Activated B cell treated with CpG ODN at 0.5 μM for 24 hours (primary cell): ENCODE results near the gene SCRN2. TPM values are rescaled to one million over a fixed set of nuclear protein-coding genes. Genes with fewer than 3 reads are reported as not detected.

Experiments
- ATAC-seq: fragments of 200-7000 bp; cut with Tn5 transposase; one replicate; pipeline ENCODE4 v1.10.0; 2021; ENCODE audit warnings: low read depth, mild to moderate bottlenecking, moderate library complexity
- CTCF ChIA-PET: fragments of 350-600 bp; sonication (Branson Sonifier 250); formaldehyde crosslinking; loops from one replicate; lab custom pipeline; 2021; ENCODE audit warnings: antibody characterized with exemption; lab: Charles Lee
- POLR2A ChIA-PET: fragments of 350-600 bp; sonication (Branson Sonifier 250); formaldehyde crosslinking; loops from one replicate; lab custom pipeline; 2021; ENCODE audit warnings: antibody characterized with exemption; lab: Charles Lee
- DNase-seq: peaks from one replicate; pipeline ENCODE4 v3.0.0; 2022
- H3K27ac Mint-ChIP-seq: one replicate; pipeline ENCODE4 v1.8.0; 2020; ENCODE audit warnings: mixed read lengths
- H3K27me3 Mint-ChIP-seq: one replicate; pipeline ENCODE4 v1.8.0; 2021; ENCODE audit warnings: mixed read lengths
- H3K36me3 Mint-ChIP-seq: one replicate; pipeline ENCODE4 v1.8.0; 2021; ENCODE audit warnings: low read depth, mixed read lengths
- H3K4me1 Mint-ChIP-seq: one replicate; pipeline ENCODE4 v1.8.0; 2021; ENCODE audit warnings: mixed read lengths
- H3K4me3 Mint-ChIP-seq: one replicate; pipeline ENCODE4 v1.8.0; 2020; ENCODE audit warnings: mild to moderate bottlenecking, mixed read lengths
- H3K9me3 Mint-ChIP-seq: one replicate; pipeline ENCODE4 v1.8.0; 2020; ENCODE audit warnings: mixed read lengths
- intact Hi-C: fragments of 100-400 bp; cut with micrococcal nuclease; formaldehyde crosslinking; loops from one replicate; pipeline ENCODE4 v1.15.1; 2024
- total RNA-seq: library from RNA; stranded (reverse); gene quantifications from 2 replicates; pipeline ENCODE4 v1.2.3, GENCODE V29; 2022
- TF ChIP-seq, protein P1 (sequence below): fragments of 200-600 bp; IDR thresholded peaks from one replicate; pipeline ENCODE4 v1.8.0; 2022; ENCODE audit warnings: antibody characterized with exemption, mild to moderate bottlenecking

SCRN2 gene
- 32.1 and 36.3 TPM in 2 replicates for total RNA-seq

DNA sequence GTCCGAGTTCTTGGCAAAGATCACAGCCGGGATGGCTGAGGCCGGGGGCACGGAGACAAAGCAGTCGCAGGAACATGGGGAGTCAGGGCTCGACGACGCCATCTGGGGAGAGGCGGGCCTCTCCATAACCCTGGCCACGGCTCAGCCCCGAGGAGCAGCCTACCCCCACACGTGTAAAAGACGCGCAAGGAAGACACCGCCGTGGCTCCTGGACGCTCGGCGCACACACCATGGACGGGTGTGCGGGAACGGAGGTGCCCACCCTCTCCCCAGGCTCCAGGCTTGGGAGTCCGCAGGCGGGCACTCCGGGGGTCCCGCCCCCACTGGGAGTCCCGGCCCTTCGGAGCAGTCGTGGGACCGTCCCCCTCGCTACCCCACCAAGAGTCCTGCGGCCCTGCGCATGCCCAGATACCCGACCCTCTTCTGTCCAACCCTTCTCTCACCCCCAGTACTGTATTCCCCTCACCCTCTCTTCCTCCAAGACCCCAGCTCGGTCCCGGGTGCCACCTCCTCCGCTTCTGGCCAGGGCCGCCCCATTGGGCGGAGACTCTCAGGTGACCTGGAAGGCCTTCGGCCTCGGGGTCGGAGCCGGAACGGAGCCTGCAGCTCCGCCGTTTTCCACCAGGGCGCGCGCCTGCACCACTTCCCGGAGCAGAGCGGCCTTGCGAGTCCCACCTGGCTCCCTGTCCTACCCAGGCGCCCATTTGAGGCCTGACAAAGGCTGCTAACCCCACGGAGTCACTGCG lies at the start of gene SCRN2:
SCRN2 (minus strand) TSS at position 532 of the 746 bp plus-strand sequence; CDS start at position 102, 430 bp downstream.
- Mint-ChIP-seq H3K4me3 (peak within 1 kb of the TSS; percentile 98), H3K27me3 (peaks cover 16% of the 10 kb centered on the region), H3K9me3 (no peaks in the 10 kb centered on the region), H3K36me3 (peaks cover 4% of the 10 kb centered on the region), H3K4me1 (peaks cover 23% of the 10 kb centered on the region), H3K27ac (peak within 1 kb of the TSS; percentile 79)
- ChIA-PET POLR2A (interaction anchor here (0.6 to 3.1 kb wide), 13 partner anchors 9 to 1375 kb away, joined by 3 to 50 read pairs (median 3); partner anchors contain the start of genes CDK5RAP3, KPNB1, LRRC46 and MRPL10), CTCF (interaction anchor here (0.9 to 7.6 kb wide), 16 partner anchors 10 to 176 kb away, joined by 3 to 207 read pairs (median 4); partner anchors contain the start of genes CDK5RAP3, LRRC46, MRPL10 and OSBPL7)
- TF ChIP-seq, protein P1, sequence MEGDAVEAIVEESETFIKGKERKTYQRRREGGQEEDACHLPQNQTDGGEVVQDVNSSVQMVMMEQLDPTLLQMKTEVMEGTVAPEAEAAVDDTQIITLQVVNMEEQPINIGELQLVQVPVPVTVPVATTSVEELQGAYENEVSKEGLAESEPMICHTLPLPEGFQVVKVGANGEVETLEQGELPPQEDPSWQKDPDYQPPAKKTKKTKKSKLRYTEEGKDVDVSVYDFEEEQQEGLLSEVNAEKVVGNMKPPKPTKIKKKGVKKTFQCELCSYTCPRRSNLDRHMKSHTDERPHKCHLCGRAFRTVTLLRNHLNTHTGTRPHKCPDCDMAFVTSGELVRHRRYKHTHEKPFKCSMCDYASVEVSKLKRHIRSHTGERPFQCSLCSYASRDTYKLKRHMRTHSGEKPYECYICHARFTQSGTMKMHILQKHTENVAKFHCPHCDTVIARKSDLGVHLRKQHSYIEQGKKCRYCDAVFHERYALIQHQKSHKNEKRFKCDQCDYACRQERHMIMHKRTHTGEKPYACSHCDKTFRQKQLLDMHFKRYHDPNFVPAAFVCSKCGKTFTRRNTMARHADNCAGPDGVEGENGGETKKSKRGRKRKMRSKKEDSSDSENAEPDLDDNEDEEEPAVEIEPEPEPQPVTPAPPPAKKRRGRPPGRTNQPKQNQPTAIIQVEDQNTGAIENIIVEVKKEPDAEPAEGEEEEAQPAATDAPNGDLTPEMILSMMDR: peak; percentile 61
- DNase-seq (peak; percentile 91), ATAC-seq (peak; percentile 94)
- intact Hi-C loops: loop anchor here (1.0 to 10.0 kb wide), 8 partner anchors 10 to 774 kb away; partner anchors contain the start of genes HOXB7, HOXB8, LRRC46 and MRPL10

DNA sequence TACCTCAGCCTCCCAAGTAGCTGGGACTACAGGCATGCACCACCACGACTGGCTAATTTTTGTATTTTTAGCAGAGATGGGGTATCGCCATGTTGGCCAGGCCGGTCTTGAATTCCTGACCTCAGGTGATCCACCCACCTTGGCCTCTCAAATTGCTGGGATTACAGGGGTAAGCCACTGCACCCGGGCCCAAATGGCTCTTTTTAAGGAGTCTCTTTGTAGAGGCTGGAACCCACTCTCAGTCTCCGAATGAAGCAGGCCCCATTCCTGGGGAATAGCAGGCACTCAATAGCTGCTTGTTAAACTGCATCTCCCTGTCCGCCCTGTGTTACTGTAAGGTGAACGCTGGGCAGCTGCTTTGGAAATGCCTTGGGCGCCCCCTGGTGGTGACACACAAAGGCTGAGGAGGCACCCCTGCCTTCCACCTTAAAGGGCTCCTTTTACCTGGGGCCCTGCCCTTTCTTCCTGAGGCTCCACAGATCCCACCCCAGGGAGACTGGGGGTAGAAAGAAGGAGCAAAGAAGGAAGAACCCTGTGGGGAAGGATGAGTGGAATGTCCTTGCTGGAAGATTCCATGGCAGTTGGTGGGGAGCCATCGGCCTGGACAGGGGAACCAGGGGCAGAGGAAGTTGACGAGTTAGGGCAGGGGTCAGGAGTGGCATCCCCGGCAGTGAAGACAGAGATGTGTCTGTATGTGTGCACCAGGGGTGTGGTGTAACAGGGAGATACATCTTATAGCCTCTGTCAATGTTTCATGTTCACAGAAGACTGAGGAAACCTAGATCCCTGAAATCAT lies 48.9 kb upstream of the SCRN2 start:
- peak; percentile 80 for DNase-seq
- CTCF ChIA-PET: interaction anchor here (0.6 to 10.7 kb wide), 12 partner anchors 18 to 189 kb away, joined by 3 to 207 read pairs (median 4); partner anchors contain the start of genes LRRC46, MRPL10, OSBPL7 and SCRN2
- Mint-ChIP-seq H3K4me3 (no peak overlapping the region), H3K9me3 (no peaks in the 10 kb centered on the region), H3K36me3 (no peaks in the 10 kb centered on the region), H3K27me3 (no peaks in the 10 kb centered on the region), H3K4me1 (peaks cover 23% of the 10 kb centered on the region), H3K27ac (no peak overlapping the region)
- peak; percentile 97 for ATAC-seq
- intact Hi-C loops: loop anchor here (1.0 to 10.0 kb wide), 3 partner anchors 49 to 635 kb away; partner anchors contain the start of genes ITGB3 and SCRN2
- POLR2A ChIA-PET: interaction anchor here (0.5 to 2.5 kb wide), 3 partner anchors 49 to 240 kb away, joined by 3 to 22 read pairs (median 12); partner anchors contain the start of genes LRRC46, MRPL10 and SCRN2
- TF ChIP-seq, protein P1: peak; percentile 67

DNA sequence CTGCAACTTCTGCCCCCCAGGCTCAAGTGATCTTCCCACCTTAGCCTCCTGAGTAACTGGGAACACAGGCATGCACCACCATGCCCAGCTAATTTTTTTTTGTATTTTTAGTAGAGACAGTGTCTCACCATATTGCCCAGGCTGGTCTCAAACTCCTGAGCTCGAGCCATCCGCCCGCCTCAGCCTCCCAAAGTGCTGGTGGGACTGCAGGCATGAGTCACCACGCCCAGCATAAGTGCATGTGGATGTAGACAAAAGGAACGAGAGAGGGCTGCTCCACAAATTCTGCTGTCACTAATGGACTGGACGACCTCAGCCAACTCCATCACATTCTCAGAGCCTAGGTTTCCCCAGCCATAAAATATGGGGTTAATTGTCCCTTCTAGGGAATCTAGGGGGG lies 47.2 kb upstream of the SCRN2 start:
- ATAC-seq (no peak), DNase-seq (no peak)
- no peaks in the 10 kb centered on the region for H3K9me3 Mint-ChIP-seq
- intact Hi-C loops: no loop called here
- H3K4me1 Mint-ChIP-seq: peaks cover 11% of the 10 kb centered on the region
- CTCF ChIA-PET: interaction anchor here (1.5 to 10.7 kb wide), 3 partner anchors 16 to 46 kb away, joined by 4 to 207 read pairs (median 29); partner anchors contain the start of gene SCRN2
- TF ChIP-seq, protein P1: no peak
- H3K36me3 Mint-ChIP-seq: no peaks in the 10 kb centered on the region
- no peak overlapping the region for H3K27ac Mint-ChIP-seq
- POLR2A ChIA-PET: no interaction called here
- peaks cover 2% of the 10 kb centered on the region for H3K27me3 Mint-ChIP-seq
- H3K4me3 Mint-ChIP-seq: no peak overlapping the region

DNA sequence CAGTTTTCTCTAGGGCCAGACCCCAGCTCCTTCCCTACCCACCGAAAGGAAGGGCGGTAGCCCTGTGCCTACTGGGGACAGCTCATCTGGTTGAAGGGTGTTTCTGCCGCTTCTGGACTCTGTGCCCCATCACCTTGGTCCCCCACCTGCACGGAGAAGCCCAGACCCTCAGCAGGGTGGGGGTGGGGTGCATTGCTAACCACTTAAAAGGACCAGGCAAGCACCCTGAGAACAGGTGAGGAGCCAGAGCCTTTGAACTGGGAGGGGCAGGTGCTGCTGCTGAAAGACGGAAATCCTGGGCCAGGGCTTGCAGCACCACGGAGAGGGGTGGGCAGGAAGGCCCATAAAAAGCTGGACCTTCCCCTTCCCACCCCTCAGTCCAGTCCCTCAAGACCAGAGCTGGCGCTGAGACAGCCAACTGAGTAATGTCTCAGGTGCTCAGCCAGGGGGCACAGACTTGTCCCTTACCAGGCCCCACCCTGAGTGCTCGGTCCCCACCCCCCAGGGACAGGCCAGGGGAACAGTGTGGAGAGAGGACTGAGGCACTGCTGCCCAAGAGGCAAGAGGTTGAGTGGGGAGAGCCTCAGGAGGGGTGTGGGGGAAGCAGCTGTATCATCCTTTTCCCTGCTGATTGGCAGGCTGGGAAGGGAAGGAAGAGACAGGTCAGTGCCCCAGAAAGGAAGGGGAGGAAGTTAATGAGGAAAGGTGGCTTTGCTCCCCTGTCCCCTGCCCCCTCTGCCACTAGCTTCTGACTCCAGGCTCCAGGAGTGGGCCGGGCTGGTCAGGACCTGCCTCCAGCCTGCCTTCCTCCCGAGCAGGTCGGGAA lies 44.0 kb upstream of the SCRN2 start:
- Mint-ChIP-seq H3K4me3 (no peak overlapping the region), H3K9me3 (no peaks in the 10 kb centered on the region), H3K27me3 (peaks cover 9% of the 10 kb centered on the region), H3K36me3 (no peaks in the 10 kb centered on the region), H3K4me1 (peaks cover 4% of the 10 kb centered on the region), H3K27ac (no peak overlapping the region)
- intact Hi-C loops: no loop called here
- DNase-seq: no peak
- no peak for ATAC-seq
- POLR2A ChIA-PET: interaction anchor here (1.2 kb wide), 1 partner anchor 11 kb away, joined by 4 read pairs; the partner anchor contains the start of gene SP2
- CTCF ChIA-PET: interaction anchor here (0.9 to 1.8 kb wide), 2 partner anchors 42 to 44 kb away, joined by 3 to 4 read pairs; partner anchors contain the start of gene SCRN2
- TF ChIP-seq, protein P1: no peak
